ENCODE data around the gene MPP1.

MPP1 gene

GRCh38 chrX:154731881-154732280 is 73.4 kb downstream of the MPP1 start:
- DNase-seq (ENCODE audit: low spot score), result no peak

- DNase-seq (ENCODE audit: low spot score), result no peak
These were observed 74.1 kb downstream of the MPP1 start for GRCh38 chrX:154731184-154731583.

GRCh38 chrX:154730253-154730891 is 74.9 kb downstream of the MPP1 start:
- DNase-seq (ENCODE audit: low spot score), result no peak

GRCh38 chrX:154729439-154729838 is 75.8 kb downstream of the MPP1 start:
- no peak for DNase-seq (ENCODE audit: low spot score)

All from D341Med (cell line).